GM23248 (cell line): ENCODE measurements around the gene DUSP16. TPM values are rescaled to one million over a fixed set of nuclear protein-coding genes. Genes with fewer than 3 reads are reported as not detected.

ENCODE experiments used
- DNase-seq: peaks from one replicate; pipeline ENCODE4 v3.0.0-alpha.2; 2015
- H2AFZ ChIP-seq: fragments of 200-600 bp; sonication (generic); 2 replicates; pipeline ENCODE4 v1.6.1; 2016; ENCODE audit warnings: antibody characterized with exemption
- H3F3A ChIP-seq: fragments of 200-600 bp; sonication (generic); 2 replicates; pipeline ENCODE4 v1.6.1; 2016; ENCODE audit warnings: mild to moderate bottlenecking, antibody characterized with exemption, mixed run types; ENCODE audit not compliant: insufficient read depth
- H3K27ac ChIP-seq: fragments of 200-600 bp; sonication (generic); 2 replicates; pipeline ENCODE4 v1.5.1; 2016; ENCODE audit warnings: mild to moderate bottlenecking
- H3K27me3 ChIP-seq: fragments of 200-600 bp; sonication (generic); replicated peaks from 2 replicates; pipeline ENCODE4 v1.6.1; 2016; ENCODE audit warnings: mild to moderate bottlenecking; ENCODE audit not compliant: insufficient read depth
- H3K36me3 ChIP-seq: fragments of 200-600 bp; sonication (generic); 2 replicates; pipeline ENCODE4 v1.6.1; 2016; ENCODE audit warnings: low read depth, mild to moderate bottlenecking
- H3K4me1 ChIP-seq: fragments of 200-600 bp; sonication (generic); 2 replicates; pipeline ENCODE4 v1.6.1; 2016; ENCODE audit warnings: mild to moderate bottlenecking; ENCODE audit not compliant: insufficient read depth
- H3K4me2 ChIP-seq: fragments of 200-600 bp; sonication (generic); one replicate; pipeline ENCODE4 v1.6.1; 2016; ENCODE audit warnings: mild to moderate bottlenecking; ENCODE audit not compliant: unreplicated experiment
- H3K4me3 ChIP-seq: fragments of 200-600 bp; sonication (generic); 2 replicates; pipeline ENCODE4 v1.5.1; 2016; ENCODE audit warnings: mild to moderate bottlenecking
- H3K79me2 ChIP-seq: fragments of 200-600 bp; sonication (generic); 2 replicates; pipeline ENCODE4 v1.6.1; 2016; ENCODE audit warnings: mild to moderate bottlenecking; ENCODE audit not compliant: insufficient read depth
- H3K9ac ChIP-seq: fragments of 200-600 bp; sonication (generic); 2 replicates; pipeline ENCODE4 v1.6.1; 2016; ENCODE audit warnings: mild to moderate bottlenecking
- H3K9me2 ChIP-seq: fragments of 200-600 bp; sonication (generic); 2 replicates; pipeline ENCODE4 v1.6.1; 2016; ENCODE audit warnings: mixed run types, mild to moderate bottlenecking, moderate library complexity; ENCODE audit not compliant: insufficient read depth
- H3K9me3 ChIP-seq: fragments of 200-600 bp; sonication (generic); one replicate; pipeline ENCODE4 v1.6.1; 2017; ENCODE audit warnings: low read depth
- H4K20me1 ChIP-seq: fragments of 200-600 bp; sonication (generic); 2 replicates; pipeline ENCODE4 v1.6.0; 2016; ENCODE audit not compliant: insufficient read depth
- EZH2 ChIP-seq: fragments of 200-600 bp; sonication (generic); IDR thresholded peaks from 2 replicates; pipeline ENCODE4 v1.6.1; 2018; ENCODE audit warnings: antibody characterized with exemption, mild to moderate bottlenecking; ENCODE audit not compliant: insufficient read depth, poor library complexity, severe bottlenecking
- EZH2phosphoT487 ChIP-seq: fragments of 200-600 bp; sonication (generic); IDR thresholded peaks from 2 replicates; pipeline ENCODE4 v1.6.1; 2018; ENCODE audit warnings: antibody characterized with exemption, moderate library complexity, mild to moderate bottlenecking, low read depth; ENCODE audit not compliant: insufficient read depth
- WGBS, 2 experiments: methylation state at CpG; one replicate each; pipeline ENCODE4 v1.1.6; 2015 to 2017; ENCODE audit warnings: low lambda C conversion rate in 2 of 2, low coverage in 1 of 2; ENCODE audit errors: missing lambda C conversion rate in 2 of 2; 5-methylcytosine and 5-hydroxymethylcytosine counted together
- in situ Hi-C: fragments of 300-500 bp; cut with MboI; formaldehyde crosslinking; loops from 2 replicates; pipeline ENCODE4 v1.15.0; 2020
- polyA plus RNA-seq: library from polyadenylated mRNA; unstranded; fragments of >200 nt; fragmentation: Nextera tagmentation; extraction: Ambion mirVana; gene quantifications from 2 replicates; pipeline ENCODE4 v1.2.1, GENCODE V29; 2016
- total RNA-seq: library from RNA; depleted of rRNA; stranded (reverse); fragments of >200 nt; shearing (Covaris generic); gene quantifications from 2 replicates; pipeline ENCODE4 v1.2.3, GENCODE V29; 2014

Gene DUSP16
- total and polyA plus RNA-seq, 2 experiments from 2014 or later: 1.1 to 2.8 TPM

GRCh38 chr12:12469386-12469785 lies 93.3 kb downstream of the DUSP16 start:
- in situ Hi-C loops: no loop called here
- no peak for TF ChIP-seq EZH2
- no peak for TF ChIP-seq EZH2phosphoT487
- H4K20me1 ChIP-seq: no peaks in the 10 kb centered on the region
- no peak for DNase-seq
- no peaks in the 10 kb centered on the region for H3F3A ChIP-seq
- H2AFZ ChIP-seq: no peak overlapping the region
- no peaks in the 10 kb centered on the region for H3K4me1 ChIP-seq
- no peaks in the 10 kb centered on the region for H3K9me2 ChIP-seq
- no peak overlapping the region for H3K9ac ChIP-seq
- no peaks in the 10 kb centered on the region for H3K9me3 ChIP-seq
- no peaks in the 10 kb centered on the region for H3K27me3 ChIP-seq
- H3K79me2 ChIP-seq: no peaks in the 10 kb centered on the region
- H3K4me3 ChIP-seq: no peak overlapping the region
- no peak overlapping the region for H3K27ac ChIP-seq
- H3K4me2 ChIP-seq: no peak overlapping the region
- no peaks in the 10 kb centered on the region for H3K36me3 ChIP-seq
- WGBS, 2 experiments: 92 to 93% methylated on average over 7 of the region's 7 CpGs

GRCh38 chr12:12468575-12468974 lies 94.1 kb downstream of the DUSP16 start:
- Histone ChIP-seq H3K9ac (no peak overlapping the region), H3F3A (no peaks in the 10 kb centered on the region), H3K4me3 (no peak overlapping the region), H3K79me2 (no peaks in the 10 kb centered on the region), H2AFZ (no peak overlapping the region), H3K27me3 (no peaks in the 10 kb centered on the region), H3K4me1 (no peaks in the 10 kb centered on the region), H3K36me3 (no peaks in the 10 kb centered on the region), H4K20me1 (no peaks in the 10 kb centered on the region), H3K9me2 (no peaks in the 10 kb centered on the region), H3K4me2 (no peak overlapping the region), H3K27ac (no peak overlapping the region), H3K9me3 (no peaks in the 10 kb centered on the region)
- no peak for DNase-seq
- TF ChIP-seq EZH2: no peak
- TF ChIP-seq EZH2phosphoT487: no peak
- 95% methylated on average over 3 of the region's 3 CpGs for WGBS, 2 experiments
- in situ Hi-C loops: no loop called here

GRCh38 chr12:12467688-12468261 lies 94.9 kb downstream of the DUSP16 start:
- no peak for TF ChIP-seq EZH2phosphoT487
- TF ChIP-seq EZH2: no peak

GRCh38 chr12:12467264-12467663 lies 95.4 kb downstream of the DUSP16 start:
- in situ Hi-C loops: no loop called here

More at GRCh38 chr12:12467688-12468261, 94.9 kb downstream of the DUSP16 start:
- Histone ChIP-seq H3F3A (no peaks in the 10 kb centered on the region), H4K20me1 (no peaks in the 10 kb centered on the region), H3K9me3 (no peaks in the 10 kb centered on the region), H3K9me2 (no peaks in the 10 kb centered on the region), H2AFZ (no peak overlapping the region), H3K36me3 (no peaks in the 10 kb centered on the region), H3K4me3 (no peak overlapping the region), H3K4me1 (no peaks in the 10 kb centered on the region), H3K27me3 (no peaks in the 10 kb centered on the region), H3K4me2 (no peak overlapping the region), H3K9ac (no peak overlapping the region), H3K79me2 (no peaks in the 10 kb centered on the region), H3K27ac (no peak overlapping the region)
- WGBS, 2 experiments: 92 to 94% methylated on average over 14 of the region's 14 CpGs
- in situ Hi-C loops: no loop called here
- no peak for DNase-seq

More at GRCh38 chr12:12467264-12467663, 95.4 kb downstream of the DUSP16 start:
- TF ChIP-seq EZH2phosphoT487: no peak
- TF ChIP-seq EZH2: no peak
- WGBS, 2 experiments: 89 to 90% methylated on average over 6 of the region's 6 CpGs
- Histone ChIP-seq H3K9me2 (no peaks in the 10 kb centered on the region), H4K20me1 (no peaks in the 10 kb centered on the region), H3K27me3 (no peaks in the 10 kb centered on the region), H3K9ac (no peak overlapping the region), H3K4me1 (no peaks in the 10 kb centered on the region), H3F3A (no peaks in the 10 kb centered on the region), H3K36me3 (no peaks in the 10 kb centered on the region), H3K27ac (no peak overlapping the region), H3K4me2 (no peak overlapping the region), H3K9me3 (no peaks in the 10 kb centered on the region), H3K79me2 (no peaks in the 10 kb centered on the region), H3K4me3 (no peak overlapping the region), H2AFZ (no peak overlapping the region)
- no peak for DNase-seq
